Endodermal cell (in vitro differentiated cells): Measurements from ENCODE around the gene BFSP2. TPM values are rescaled to one million over a fixed set of nuclear protein-coding genes. Genes with fewer than 3 reads are reported as not detected.
A peak's percentile ranks its signal among the peaks of the same experiment; 100 is the strongest.

Experiments used
- DNase-seq: peaks from one replicate; pipeline ENCODE4 v3.0.0-alpha.2; 2017
- H3K27ac ChIP-seq: 2 replicates; pipeline ENCODE4 v1.5.1; 2013; ENCODE audit warnings: mild to moderate bottlenecking, low read depth, low read length, moderate library complexity
- H3K27me3 ChIP-seq: 2 replicates; pipeline ENCODE4 v1.6.1; 2013; ENCODE audit warnings: mild to moderate bottlenecking, low read length, moderate library complexity; ENCODE audit not compliant: insufficient read depth, control insufficient read depth, poor library complexity, severe bottlenecking
- H3K36me3 ChIP-seq: 2 replicates; pipeline ENCODE4 v1.7.0; 2013; ENCODE audit warnings: mild to moderate bottlenecking, low read length, moderate library complexity; ENCODE audit not compliant: control insufficient read depth, insufficient read depth
- H3K4me1 ChIP-seq: one replicate; pipeline ENCODE4 v1.7.0; 2013; ENCODE audit warnings: low read length; ENCODE audit not compliant: control insufficient read depth, insufficient read depth
- H3K4me3 ChIP-seq: 2 replicates; pipeline ENCODE4 v1.5.1; 2013; ENCODE audit warnings: mild to moderate bottlenecking, low read length, moderate library complexity
- H3K9ac ChIP-seq: 2 replicates; pipeline ENCODE4 v1.6.1; 2013; ENCODE audit warnings: mild to moderate bottlenecking, low read length, moderate library complexity; ENCODE audit not compliant: poor library complexity, severe bottlenecking; ENCODE audit errors: extremely low read depth
- H3K9me3 ChIP-seq: 2 replicates; pipeline ENCODE4 v1.6.1; 2013; ENCODE audit warnings: mild to moderate bottlenecking, low read length, moderate library complexity; ENCODE audit not compliant: control insufficient read depth
- H3K27ac Mint-ChIP-seq: 2 replicates; pipeline ENCODE4 v1.8.0; 2020; ENCODE audit warnings: mixed read lengths
- H3K27me3 Mint-ChIP-seq: 2 replicates; pipeline ENCODE4 v1.8.0; 2021; ENCODE audit warnings: mild to moderate bottlenecking, mixed read lengths; ENCODE audit not compliant: insufficient read depth
- H3K36me3 Mint-ChIP-seq: 2 replicates; pipeline ENCODE4 v1.8.0; 2020; ENCODE audit warnings: low read depth, mixed read lengths
- H3K4me1 Mint-ChIP-seq: 2 replicates; pipeline ENCODE4 v1.8.0; 2020; ENCODE audit warnings: mixed read lengths
- H3K4me3 Mint-ChIP-seq: 2 replicates; pipeline ENCODE4 v1.8.0; 2020; ENCODE audit warnings: mild to moderate bottlenecking, moderate library complexity, mixed read lengths
- H3K9me3 Mint-ChIP-seq: 2 replicates; pipeline ENCODE4 v1.8.0; 2020; ENCODE audit warnings: mild to moderate bottlenecking, mixed read lengths
- WGBS, 2 experiments: methylation state at CpG; one replicate each; pipeline versions ENCODE4 v1.1.5 to v1.1.7; 2013; ENCODE audit warnings: missing lambda C conversion rate in 2 of 2, mixed read lengths in 1 of 2; ENCODE audit not compliant: insufficient coverage in 1 of 2, insufficient read length in 1 of 2; 5-methylcytosine and 5-hydroxymethylcytosine counted together
- total RNA-seq, 2 donors: library from RNA; stranded (reverse); fragmentation: NEBNext Ultra II Directional in 1 of 2; extraction: Animal tissue kit (Norgen Biotek cat#: 25700) in 1 of 2; gene quantifications; 2 replicates in 1 of 2; 3 replicates in 1 of 2; pipeline ENCODE4 v1.2.1, GENCODE V29; 2021
- TF ChIP-seq, protein P1 (sequence below): fragments of 200-600 bp; sonication (generic); conservative IDR thresholded peaks from 2 replicates; pipeline ENCODE4 v1.5.0; 2021; ENCODE audit warnings: antibody characterized with exemption, mild to moderate bottlenecking

Gene BFSP2
- total RNA-seq, 2 donors from 2014 or later: not detected

- Histone ChIP-seq H3K9ac (no peak overlapping the region), H3K4me3 (no peak overlapping the region), H3K27ac (no peak overlapping the region), H3K9me3 (peaks cover 31% of the 10 kb centered on the region), H3K4me1 (no peaks in the 10 kb centered on the region), H3K27me3 (no peaks in the 10 kb centered on the region), H3K36me3 (no peaks in the 10 kb centered on the region)
- no peaks in the 10 kb centered on the region for H3K27me3 Mint-ChIP-seq
- H3K27ac Mint-ChIP-seq: no peak overlapping the region
- TF ChIP-seq, protein P1, sequence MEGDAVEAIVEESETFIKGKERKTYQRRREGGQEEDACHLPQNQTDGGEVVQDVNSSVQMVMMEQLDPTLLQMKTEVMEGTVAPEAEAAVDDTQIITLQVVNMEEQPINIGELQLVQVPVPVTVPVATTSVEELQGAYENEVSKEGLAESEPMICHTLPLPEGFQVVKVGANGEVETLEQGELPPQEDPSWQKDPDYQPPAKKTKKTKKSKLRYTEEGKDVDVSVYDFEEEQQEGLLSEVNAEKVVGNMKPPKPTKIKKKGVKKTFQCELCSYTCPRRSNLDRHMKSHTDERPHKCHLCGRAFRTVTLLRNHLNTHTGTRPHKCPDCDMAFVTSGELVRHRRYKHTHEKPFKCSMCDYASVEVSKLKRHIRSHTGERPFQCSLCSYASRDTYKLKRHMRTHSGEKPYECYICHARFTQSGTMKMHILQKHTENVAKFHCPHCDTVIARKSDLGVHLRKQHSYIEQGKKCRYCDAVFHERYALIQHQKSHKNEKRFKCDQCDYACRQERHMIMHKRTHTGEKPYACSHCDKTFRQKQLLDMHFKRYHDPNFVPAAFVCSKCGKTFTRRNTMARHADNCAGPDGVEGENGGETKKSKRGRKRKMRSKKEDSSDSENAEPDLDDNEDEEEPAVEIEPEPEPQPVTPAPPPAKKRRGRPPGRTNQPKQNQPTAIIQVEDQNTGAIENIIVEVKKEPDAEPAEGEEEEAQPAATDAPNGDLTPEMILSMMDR: no peak
- H3K36me3 Mint-ChIP-seq: peaks cover 4% of the 10 kb centered on the region
- WGBS, 2 experiments: 84 to 90% methylated on average over 1 to 3 of the region's 3 CpGs
- peak; percentile 65 for DNase-seq
- H3K4me1 Mint-ChIP-seq: no peaks in the 10 kb centered on the region
- H3K4me3 Mint-ChIP-seq: no peak overlapping the region
- H3K9me3 Mint-ChIP-seq: peaks cover 23% of the 10 kb centered on the region
Measured at GRCh38 chr3:133488785-133489367, 89.0 kb downstream of the BFSP2 start.

DNA sequence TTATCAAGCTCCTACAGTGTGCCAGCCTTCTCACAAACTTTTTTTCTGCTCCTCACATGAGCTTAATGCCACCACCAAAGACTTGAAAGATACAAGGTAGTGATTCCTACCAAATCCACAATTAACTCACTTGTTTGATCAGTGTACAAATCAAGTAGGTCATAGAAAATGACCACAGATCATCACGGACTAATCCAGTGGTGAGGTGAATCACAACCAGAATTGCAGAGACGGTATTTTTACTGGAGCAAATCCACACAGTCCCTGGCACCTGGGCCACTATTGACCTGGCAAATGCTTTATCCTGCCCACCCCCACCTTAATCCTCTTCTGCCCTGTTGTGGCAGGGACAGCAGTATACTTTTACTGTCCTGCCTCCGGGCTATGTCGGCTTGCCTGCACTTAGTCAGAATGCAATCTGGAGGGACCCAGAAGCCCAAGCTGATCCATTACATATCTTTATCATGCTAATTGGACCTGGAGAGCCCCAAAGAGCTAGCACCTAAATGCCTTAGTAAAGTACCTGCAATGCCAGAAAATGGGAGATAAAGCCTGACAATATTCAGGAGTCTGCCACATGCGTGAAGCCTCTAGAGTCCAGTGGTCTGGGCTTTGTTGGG lies 89.7 kb downstream of the BFSP2 start:
- no peaks in the 10 kb centered on the region for H3K27me3 ChIP-seq
- no peaks in the 10 kb centered on the region for H3K4me1 ChIP-seq
- no peak overlapping the region for H3K4me3 ChIP-seq
- Mint-ChIP-seq H3K9me3 (peaks cover 23% of the 10 kb centered on the region), H3K27me3 (no peaks in the 10 kb centered on the region), H3K27ac (no peak overlapping the region), H3K36me3 (peaks cover 4% of the 10 kb centered on the region), H3K4me3 (no peak overlapping the region), H3K4me1 (no peaks in the 10 kb centered on the region)
- DNase-seq: peak; percentile 76
- TF ChIP-seq, protein P1: no peak
- H3K27ac ChIP-seq: no peak overlapping the region
- WGBS, 2 experiments: 80 to 86% methylated on average over 3 to 5 of the region's 5 CpGs
- no peak overlapping the region for H3K9ac ChIP-seq
- peaks cover 29% of the 10 kb centered on the region for H3K9me3 ChIP-seq
- H3K36me3 ChIP-seq: no peaks in the 10 kb centered on the region

DNA sequence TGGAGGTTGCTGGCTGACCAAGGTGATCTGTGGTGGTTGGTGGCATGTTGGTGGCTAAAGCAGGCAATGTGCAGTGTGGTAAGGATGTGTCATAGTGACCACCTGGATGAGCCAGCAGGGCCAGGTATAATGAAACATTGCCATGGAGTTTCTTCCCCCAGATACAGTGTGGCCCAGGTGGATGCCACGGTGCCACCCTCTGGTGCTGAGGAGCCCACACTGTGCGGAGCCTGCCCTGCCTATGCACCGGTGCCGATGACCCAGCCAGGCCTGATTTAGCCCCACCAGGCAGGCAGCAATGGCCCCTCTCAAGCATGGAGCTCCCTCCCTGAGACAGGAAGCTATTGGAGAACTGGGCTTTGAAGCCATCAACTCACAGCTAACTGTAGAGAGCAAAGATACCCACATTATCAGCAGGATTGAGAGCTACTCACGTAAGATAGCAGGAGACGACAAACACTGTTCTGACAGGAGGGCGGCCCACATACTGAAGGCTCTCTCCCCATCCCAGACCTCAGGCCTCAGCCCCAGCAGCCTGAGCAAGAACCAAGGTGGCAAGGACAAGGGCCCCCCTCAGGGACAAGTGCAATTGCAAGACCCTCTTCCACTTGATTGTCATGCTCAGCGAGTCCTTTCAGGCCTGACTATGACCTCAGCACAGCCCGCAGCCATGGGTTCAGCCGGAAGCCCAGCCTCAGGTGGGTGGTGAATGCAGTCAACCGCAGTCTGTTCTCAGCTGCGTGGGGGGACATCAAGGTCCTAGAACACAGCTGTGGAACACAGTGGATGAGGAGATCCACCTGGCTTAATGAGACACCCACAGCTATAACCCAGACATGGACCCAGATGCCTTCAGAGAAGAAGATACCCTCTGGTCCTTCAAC lies 90.9 kb downstream of the BFSP2 start:
- Mint-ChIP-seq H3K4me1 (no peaks in the 10 kb centered on the region), H3K36me3 (peaks cover 4% of the 10 kb centered on the region), H3K4me3 (no peak overlapping the region), H3K9me3 (peaks cover 18% of the 10 kb centered on the region), H3K27me3 (no peaks in the 10 kb centered on the region), H3K27ac (no peak overlapping the region)
- H3K9me3 ChIP-seq: peaks cover 21% of the 10 kb centered on the region
- DNase-seq: no peak
- TF ChIP-seq, protein P1: no peak
- no peak overlapping the region for H3K27ac ChIP-seq
- H3K9ac ChIP-seq: no peak overlapping the region
- H3K36me3 ChIP-seq: no peaks in the 10 kb centered on the region
- WGBS, 2 experiments: 87 to 97% methylated on average over 5 to 12 of the region's 12 CpGs
- no peaks in the 10 kb centered on the region for H3K27me3 ChIP-seq
- H3K4me3 ChIP-seq: no peak overlapping the region
- H3K4me1 ChIP-seq: no peaks in the 10 kb centered on the region
